Naive thymus-derived CD8-positive, alpha-beta T cell (primary cell): ENCODE measurements around the gene LASP1NB.
"Not testable (repeated sequence)": the region's sequence is repeated elsewhere in the genome, so short reads cannot be mapped to it uniquely, and the experiment has no call there.

ENCODE experiments used
- ATAC-seq, 2 donors: fragments of 150-1000 bp; cut with Tn5 transposase in 1 of 2; sonication (Bioruptor Pico), chemical (Tn5 transposase) in 1 of 2; 1 replicate in 1 of 2; 2 replicates in 1 of 2; pipeline ENCODE4 v1.10.0; 2021; ENCODE audit warnings: mild to moderate bottlenecking in 2 of 2, moderate library complexity in 2 of 2
- POLR2A ChIA-PET: fragments of 350-600 bp; sonication (Branson Sonifier 250); formaldehyde crosslinking; loops from one replicate; lab custom pipeline; 2021; ENCODE audit warnings: antibody characterized with exemption; lab: Charles Lee
- DNase-seq, 10 donors: peaks; one replicate each; pipeline versions ENCODE4 v3.0.0 to v3.0.0-alpha.2; 2020 to 2022
- H3K27ac Mint-ChIP-seq, 10 donors: one replicate each; pipeline ENCODE4 v1.8.0; 2020 to 2022; ENCODE audit warnings: mild to moderate bottlenecking in 10 of 10, mixed read lengths in 10 of 10, moderate library complexity in 4 of 10, inconsistent platforms in 1 of 10
- H3K27me3 Mint-ChIP-seq, 5 donors: one replicate each; pipeline ENCODE4 v1.8.0; 2021 to 2022; ENCODE audit warnings: mixed read lengths in 5 of 5
- H3K36me3 Mint-ChIP-seq, 3 donors: one replicate each; pipeline ENCODE4 v1.8.0; 2020 to 2022; ENCODE audit warnings: mixed read lengths in 3 of 3, mild to moderate bottlenecking in 2 of 3, inconsistent platforms in 1 of 3
- H3K4me1 Mint-ChIP-seq, 4 donors: one replicate each; pipeline ENCODE4 v1.8.0; 2021 to 2022; ENCODE audit warnings: mixed read lengths in 4 of 4
- H3K4me3 Mint-ChIP-seq, 10 donors: one replicate each; pipeline ENCODE4 v1.8.0; 2020 to 2022; ENCODE audit warnings: mild to moderate bottlenecking in 10 of 10, mixed read lengths in 10 of 10, moderate library complexity in 6 of 10, inconsistent platforms in 1 of 10
- H3K9me3 Mint-ChIP-seq, 9 donors: one replicate each; pipeline ENCODE4 v1.8.0; 2020 to 2022; ENCODE audit warnings: mixed read lengths in 9 of 9, mild to moderate bottlenecking in 3 of 9, inconsistent platforms in 1 of 9, moderate library complexity in 1 of 9

LASP1NB gene

DNA sequence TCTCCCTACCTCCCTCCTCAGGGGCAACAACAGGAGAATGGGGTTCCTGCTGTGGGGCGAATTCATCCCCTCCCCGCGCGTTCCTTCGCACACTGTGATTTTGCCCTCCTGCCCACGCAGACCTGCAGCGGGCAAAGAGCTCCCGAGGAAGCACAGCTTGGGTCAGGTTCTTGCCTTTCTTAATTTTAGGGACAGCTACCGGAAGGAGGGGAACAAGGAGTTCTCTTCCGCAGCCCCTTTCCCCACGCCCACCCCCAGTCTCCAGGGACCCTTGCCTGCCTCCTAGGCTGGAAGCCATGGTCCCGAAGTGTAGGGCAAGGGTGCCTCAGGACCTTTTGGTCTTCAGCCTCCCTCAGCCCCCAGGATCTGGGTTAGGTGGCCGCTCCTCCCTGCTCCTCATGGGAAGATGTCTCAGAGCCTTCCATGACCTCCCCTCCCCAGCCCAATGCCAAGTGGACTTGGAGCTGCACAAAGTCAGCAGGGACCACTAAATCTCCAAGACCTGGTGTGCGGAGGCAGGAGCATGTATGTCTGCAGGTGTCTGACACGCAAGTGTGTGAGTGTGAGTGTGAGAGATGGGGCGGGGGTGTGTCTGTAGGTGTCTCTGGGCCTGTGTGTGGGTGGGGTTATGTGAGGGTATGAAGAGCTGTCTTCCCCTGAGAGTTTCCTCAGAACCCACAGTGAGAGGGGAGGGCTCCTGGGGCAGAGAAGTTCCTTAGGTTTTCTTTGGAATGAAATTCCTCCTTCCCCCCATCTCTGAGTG lies 5.9 kb upstream of the LASP1NB start:
- POLR2A ChIA-PET: interaction anchor here (1.2 to 1.3 kb wide), 3 partner anchors 13 to 50 kb away, joined by 3 to 4 read pairs (median 3); partner anchors contain the start of gene LASP1
- H3K4me3 Mint-ChIP-seq: no peak overlapping the region
- peaks cover 0 to 66% (median 12%) of the 10 kb centered on the region in 3 donors for H3K36me3 Mint-ChIP-seq
- peaks cover 18 to 40% (median 22%) of the 10 kb centered on the region in 4 donors for H3K4me1 Mint-ChIP-seq
- no peaks in the 10 kb centered on the region for H3K27me3 Mint-ChIP-seq
- no peaks in the 10 kb centered on the region for H3K9me3 Mint-ChIP-seq
- H3K27ac Mint-ChIP-seq: peak overlapping the region in 9 of 10 donors; percentile 10 to 84 (median 73)
- no peak for ATAC-seq
- DNase-seq: no peak

DNA sequence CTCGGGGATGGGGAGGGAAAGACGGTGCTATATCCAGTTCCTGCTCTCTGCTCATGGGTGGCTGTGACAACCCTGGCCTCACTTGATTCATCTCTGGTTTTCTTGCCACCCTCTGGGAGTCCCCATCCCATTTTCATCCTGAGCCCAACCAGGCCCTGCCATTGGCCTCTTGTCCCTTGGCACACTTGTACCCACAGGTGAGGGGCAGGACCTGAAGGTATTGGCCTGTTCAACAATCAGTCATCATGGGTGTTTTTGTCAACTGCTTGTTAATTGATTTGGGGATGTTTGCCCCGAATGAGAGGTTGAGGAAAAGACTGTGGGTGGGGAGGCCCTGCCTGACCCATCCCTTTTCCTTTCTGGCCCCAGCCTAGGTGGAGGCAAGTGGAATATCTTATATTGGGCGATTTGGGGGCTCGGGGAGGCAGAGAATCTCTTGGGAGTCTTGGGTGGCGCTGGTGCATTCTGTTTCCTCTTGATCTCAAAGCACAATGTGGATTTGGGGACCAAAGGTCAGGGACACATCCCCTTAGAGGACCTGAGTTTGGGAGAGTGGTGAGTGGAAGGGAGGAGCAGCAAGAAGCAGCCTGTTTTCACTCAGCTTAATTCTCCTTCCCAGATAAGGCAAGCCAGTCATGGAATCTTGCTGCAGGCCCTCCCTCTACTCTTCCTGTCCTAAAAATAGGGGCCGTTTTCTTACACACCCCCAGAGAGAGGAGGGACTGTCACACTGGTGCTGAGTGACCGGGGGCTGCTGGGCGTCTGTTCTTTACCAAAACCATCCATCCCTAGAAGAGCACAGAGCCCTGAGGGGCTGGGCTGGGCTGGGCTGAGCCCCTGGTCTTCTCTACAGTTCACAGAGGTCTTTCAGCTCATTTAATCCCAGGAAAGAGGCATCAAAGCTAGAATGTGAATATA lies 4.8 kb upstream of the LASP1NB start:
- Mint-ChIP-seq H3K36me3 (peaks cover 0 to 56% (median 12%) of the 10 kb centered on the region in 3 donors), H3K4me3 (no peak overlapping the region), H3K27me3 (no peaks in the 10 kb centered on the region), H3K9me3 (no peaks in the 10 kb centered on the region), H3K4me1 (peaks cover 27 to 48% (median 31%) of the 10 kb centered on the region in 4 donors), H3K27ac (peak overlapping the region; percentile 3 to 85 (median 76))
- DNase-seq: no peak
- POLR2A ChIA-PET: interaction anchor here (1.2 kb wide), 1 partner anchor 35 kb away, joined by 3 read pairs; no protein-coding TSS in a partner anchor
- no peak for ATAC-seq

DNA sequence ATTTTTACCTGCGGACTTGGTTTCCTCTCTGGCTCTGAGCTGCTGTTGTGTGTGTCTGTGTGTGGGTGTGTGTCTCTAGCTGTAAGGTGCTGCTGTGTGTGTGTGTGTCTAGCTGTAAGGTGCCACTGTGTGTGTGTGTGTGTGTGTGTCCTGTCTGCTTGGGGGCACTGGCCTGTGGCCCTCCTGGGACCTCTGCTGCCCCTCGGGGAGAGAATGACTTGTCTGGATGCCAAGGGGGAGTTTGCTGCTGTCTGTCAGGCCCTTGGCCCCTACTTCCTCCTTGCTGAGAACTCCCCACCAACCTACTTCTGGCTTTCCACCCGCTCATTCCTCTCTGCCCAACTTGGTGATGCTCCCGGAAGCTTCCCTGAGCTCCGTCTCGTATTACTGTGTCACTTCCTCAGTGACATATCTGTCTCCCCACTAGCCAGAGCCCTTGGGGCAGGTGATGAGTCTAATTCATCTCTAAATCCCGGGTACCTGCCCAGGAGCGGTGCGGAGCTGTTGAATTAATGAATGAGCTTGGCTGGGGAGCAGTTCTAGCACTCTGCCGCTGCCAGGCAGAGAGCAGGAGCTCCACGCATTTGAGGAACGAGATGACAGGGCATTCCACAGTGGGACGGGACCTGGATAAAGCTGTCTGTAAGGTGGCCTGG lies 3.5 kb upstream of the LASP1NB start:
- POLR2A ChIA-PET: interaction anchor here (0.6 to 3.0 kb wide), 7 partner anchors 19 to 232 kb away, joined by 4 to 13 read pairs (median 5); partner anchors contain the start of gene LASP1
- peaks cover 32 to 50% (median 41%) of the 10 kb centered on the region in 4 donors for H3K4me1 Mint-ChIP-seq
- DNase-seq: no peak
- H3K9me3 Mint-ChIP-seq: no peaks in the 10 kb centered on the region
- no peak overlapping the region for H3K4me3 Mint-ChIP-seq
- peak overlapping the region; percentile 34 to 92 (median 81) for H3K27ac Mint-ChIP-seq
- no peaks in the 10 kb centered on the region for H3K27me3 Mint-ChIP-seq
- peaks cover 0 to 43% (median 7%) of the 10 kb centered on the region in 3 donors for H3K36me3 Mint-ChIP-seq
- no peak for ATAC-seq

DNA sequence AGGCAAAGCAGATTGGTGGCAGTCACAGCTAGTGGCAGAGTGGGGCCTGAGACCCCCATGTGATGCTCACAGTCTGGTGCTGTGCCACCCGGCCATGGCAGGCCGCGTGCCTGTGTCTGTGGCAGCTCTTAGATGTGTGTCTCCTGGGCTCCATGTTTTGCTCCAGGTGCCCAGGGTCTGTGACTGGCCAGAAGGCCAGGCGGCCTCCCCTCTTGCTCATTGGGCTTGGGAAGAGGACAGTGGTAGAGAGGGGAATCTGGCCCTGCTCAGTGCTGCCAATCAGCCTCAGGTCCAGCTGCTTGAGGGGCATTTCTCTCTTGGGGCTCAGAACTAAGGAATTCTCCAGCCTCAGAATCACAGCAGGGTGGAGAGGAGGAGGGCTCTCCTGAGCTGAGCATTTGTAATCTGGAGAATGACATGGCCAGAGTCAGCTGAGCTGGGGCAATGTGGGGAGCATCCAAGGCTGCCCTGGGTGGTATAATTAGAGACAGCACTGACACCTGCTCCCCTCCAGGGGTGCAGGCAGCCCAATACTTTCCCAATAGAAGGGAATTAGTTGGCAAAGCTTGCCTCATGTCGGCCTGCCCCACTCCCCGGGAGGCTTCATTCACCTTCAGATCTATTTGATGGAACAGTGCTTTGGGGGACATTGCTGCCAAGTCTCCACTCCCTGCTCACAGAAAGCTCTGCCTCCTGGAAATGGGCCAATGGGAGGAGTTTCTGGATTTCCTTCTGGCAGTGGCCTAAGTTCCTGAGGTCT lies 2.7 kb upstream of the LASP1NB start:
- H3K4me3 Mint-ChIP-seq: no peak overlapping the region
- DNase-seq: no peak
- POLR2A ChIA-PET: interaction anchor here (1.1 to 4.1 kb wide), 8 partner anchors 19 to 231 kb away, joined by 3 to 28 read pairs (median 5); partner anchors contain the start of genes LASP1 and RPL23
- no peak for ATAC-seq
- H3K27ac Mint-ChIP-seq: peak overlapping the region in 8 of 10 donors; percentile 8 to 92 (median 71)
- H3K36me3 Mint-ChIP-seq: peaks cover 0 to 35% (median 7%) of the 10 kb centered on the region in 3 donors
- peaks cover 30 to 47% (median 40%) of the 10 kb centered on the region in 4 donors for H3K4me1 Mint-ChIP-seq
- no peaks in the 10 kb centered on the region for H3K27me3 Mint-ChIP-seq
- H3K9me3 Mint-ChIP-seq: no peaks in the 10 kb centered on the region

DNA sequence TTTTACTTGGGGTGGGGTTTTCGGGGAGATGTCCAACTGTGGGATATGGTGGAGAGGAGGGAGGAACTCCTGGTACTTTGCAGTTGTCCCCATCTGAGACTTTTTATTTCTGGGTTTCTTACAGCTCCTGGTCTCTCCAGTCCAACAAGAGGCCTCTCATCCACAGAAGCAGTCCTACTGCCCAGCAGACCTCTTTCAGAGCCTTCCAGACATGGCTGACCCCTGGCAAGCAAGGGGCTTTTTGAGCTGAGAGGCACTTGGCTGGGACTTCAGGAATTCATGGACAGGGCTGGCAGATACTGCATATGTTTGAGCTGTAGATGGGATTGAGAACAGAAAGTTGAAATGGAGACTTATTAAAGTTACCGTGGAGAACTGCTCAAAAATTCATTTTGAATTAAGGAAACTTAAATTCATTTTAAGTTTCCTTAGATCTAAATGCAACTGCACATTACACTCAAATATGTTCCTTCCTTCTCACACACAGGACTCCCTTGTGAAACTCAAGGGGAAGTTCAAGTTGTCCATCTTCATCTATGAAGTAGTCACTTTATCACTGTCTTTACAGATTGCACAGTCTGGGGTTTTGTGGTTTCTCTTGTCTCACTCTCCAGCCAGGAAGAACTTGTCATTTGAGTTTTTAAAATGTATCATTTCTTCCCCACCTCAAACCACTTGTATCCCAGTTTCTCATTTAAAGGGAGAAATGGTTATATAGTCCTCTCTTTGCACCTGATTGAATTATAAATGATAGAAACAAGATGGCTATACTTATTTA lies 1.1 kb downstream of the LASP1NB start:
- H3K4me1 Mint-ChIP-seq: peaks cover 24 to 35% (median 34%) of the 10 kb centered on the region in 4 donors
- peaks cover 0 to 3% (median 0%) of the 10 kb centered on the region in 3 donors for H3K36me3 Mint-ChIP-seq
- H3K9me3 Mint-ChIP-seq: no peaks in the 10 kb centered on the region
- POLR2A ChIA-PET: interaction anchor here (0.6 to 4.1 kb wide), 9 partner anchors 20 to 227 kb away, joined by 3 to 28 read pairs (median 4); partner anchors contain the start of gene RPL23
- H3K4me3 Mint-ChIP-seq: peak overlapping the region in 9 of 10 donors; percentile 43 to 87 (median 77)
- H3K27ac Mint-ChIP-seq: peak overlapping the region; percentile 22 to 90 (median 76)
- no peaks in the 10 kb centered on the region for H3K27me3 Mint-ChIP-seq
- ATAC-seq: peak in 1 of 2 donors; percentile 28
- DNase-seq: no peak

DNA sequence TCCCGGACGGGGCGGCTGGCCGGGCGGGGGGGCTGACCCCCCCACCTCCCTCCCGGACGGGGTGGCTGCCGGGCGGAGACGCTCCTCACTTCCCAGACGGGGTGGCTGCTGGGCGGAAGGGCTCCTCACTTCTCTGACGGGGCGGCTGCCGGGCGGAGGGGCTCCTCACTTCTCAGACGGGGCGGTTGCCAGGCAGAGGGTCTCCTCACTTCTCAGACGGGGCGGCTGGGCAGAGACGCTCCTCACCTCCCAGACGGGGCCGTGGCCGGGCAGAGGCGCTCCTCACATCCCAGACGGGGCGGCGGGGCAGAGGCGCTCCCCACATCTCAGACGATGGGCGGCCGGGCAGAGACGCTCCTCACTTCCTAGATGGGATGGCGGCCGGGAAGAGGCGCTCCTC lies 5.4 kb downstream of the LASP1NB start:
- H3K36me3 Mint-ChIP-seq, ATAC-seq, DNase-seq, H3K4me3 Mint-ChIP-seq, H3K9me3 Mint-ChIP-seq, POLR2A ChIA-PET, H3K27me3 Mint-ChIP-seq: not testable (repeated sequence)
- Mint-ChIP-seq H3K4me1 (peaks cover 12 to 14% (median 13%) of the 10 kb centered on the region in 4 donors), H3K27ac (peak overlapping the region in 1 of 10 donors; percentile 62)

DNA sequence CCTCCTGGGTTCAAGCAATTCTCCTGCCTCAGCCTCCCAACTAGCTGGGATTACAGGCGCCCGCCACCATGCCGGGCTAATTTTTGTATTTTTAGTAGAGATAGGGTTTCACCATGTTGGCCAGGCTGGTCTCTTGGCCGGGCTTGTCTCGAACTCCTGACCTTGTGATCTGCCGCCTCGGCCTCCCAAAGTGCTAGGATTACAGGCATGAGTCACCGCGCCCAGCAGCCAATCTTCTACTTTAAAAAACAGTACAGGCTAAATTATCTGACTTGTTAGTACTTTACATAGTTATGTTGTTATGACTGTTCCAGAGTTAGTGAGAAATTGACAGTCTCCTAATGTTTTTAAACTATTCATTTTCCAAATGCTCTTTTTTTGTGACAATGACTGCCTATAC lies 8.5 kb downstream of the LASP1NB start:
- H3K4me3 Mint-ChIP-seq, POLR2A ChIA-PET, ATAC-seq, DNase-seq, H3K27ac Mint-ChIP-seq, H3K36me3 Mint-ChIP-seq, H3K27me3 Mint-ChIP-seq, H3K9me3 Mint-ChIP-seq, H3K4me1 Mint-ChIP-seq: not testable (repeated sequence)

DNA sequence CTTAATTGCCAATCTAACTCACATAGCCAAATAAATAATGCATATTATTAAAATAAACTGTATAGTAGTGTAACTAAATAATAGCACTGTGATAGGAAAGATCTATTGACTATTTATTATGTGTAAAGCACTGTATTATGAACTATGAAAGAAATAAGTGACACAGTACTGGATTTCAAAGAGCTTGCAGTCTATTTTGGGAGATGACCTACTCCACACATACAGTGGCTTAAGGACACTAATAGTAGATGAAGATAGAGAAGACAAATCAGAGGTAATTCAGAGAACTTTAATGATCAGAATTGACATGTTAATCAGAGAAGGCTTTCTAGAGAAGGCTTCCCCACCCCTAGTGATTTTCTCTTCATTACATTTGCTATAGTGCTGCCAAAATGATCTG lies 14.6 kb downstream of the LASP1NB start:
- peaks cover 0 to 3% (median 0%) of the 10 kb centered on the region in 4 donors for H3K4me1 Mint-ChIP-seq
- H3K36me3 Mint-ChIP-seq: no peaks in the 10 kb centered on the region
- H3K27ac Mint-ChIP-seq: peak overlapping the region in 1 of 10 donors; percentile 49
- no peak for DNase-seq
- POLR2A ChIA-PET: interaction anchor here (1.4 kb wide), 1 partner anchor 15 kb away, joined by 3 read pairs; the partner anchor contains the start of gene LASP1NB
- no peaks in the 10 kb centered on the region for H3K9me3 Mint-ChIP-seq
- no peak overlapping the region for H3K4me3 Mint-ChIP-seq
- H3K27me3 Mint-ChIP-seq: no peaks in the 10 kb centered on the region
- ATAC-seq: no peak

DNA sequence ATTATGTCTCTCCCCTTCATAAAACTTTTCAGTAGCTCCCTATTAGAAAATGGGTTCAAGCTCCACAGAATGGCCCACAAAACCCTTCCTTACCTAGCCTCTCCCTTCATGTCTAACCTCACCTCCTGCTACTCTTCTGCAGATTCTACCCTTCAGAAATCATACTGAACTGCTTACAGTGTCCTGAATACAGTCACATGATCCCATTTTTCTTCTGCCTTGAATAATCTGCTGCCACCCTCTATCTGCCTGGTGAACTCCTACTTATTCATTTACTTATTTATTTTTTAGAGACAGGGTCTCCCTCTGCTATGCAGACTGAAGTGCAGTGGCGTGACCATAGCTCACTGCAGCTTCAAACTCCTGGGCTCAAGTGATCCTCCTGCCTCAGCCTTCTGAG lies 15.0 kb downstream of the LASP1NB start:
- no peaks in the 10 kb centered on the region for H3K27me3 Mint-ChIP-seq
- no peak for DNase-seq
- no peaks in the 10 kb centered on the region for H3K36me3 Mint-ChIP-seq

DNA sequence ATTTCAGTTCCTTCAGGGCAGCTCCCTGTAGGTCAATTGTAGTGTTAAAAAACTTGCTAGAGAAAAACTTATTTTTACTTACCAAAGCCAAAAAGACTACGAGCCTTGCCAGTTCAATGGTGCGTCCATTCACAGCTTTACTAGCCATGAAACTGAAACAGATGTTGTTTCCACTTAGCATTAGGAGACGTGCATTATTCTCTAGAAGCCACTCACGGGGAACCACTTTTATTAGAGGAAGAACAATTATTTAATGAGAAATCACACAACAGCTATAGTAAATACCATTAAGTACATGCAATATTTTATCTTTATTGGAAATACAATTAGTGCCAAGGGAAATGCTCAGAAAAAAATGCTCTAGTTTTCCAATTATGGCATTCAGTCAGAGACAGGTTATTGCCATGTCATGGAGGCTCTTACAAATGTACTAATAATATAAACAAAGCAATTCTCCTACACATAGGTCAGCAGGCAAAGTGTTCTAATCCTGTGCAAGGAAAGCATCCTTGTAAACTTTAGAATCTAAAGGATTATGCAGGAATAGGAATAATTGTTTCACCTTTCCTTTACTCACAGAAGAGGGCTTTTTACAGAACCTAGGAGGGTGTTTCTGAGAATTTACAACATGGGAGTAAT lies 17.4 kb downstream of the LASP1NB start:
- Mint-ChIP-seq H3K36me3 (no peaks in the 10 kb centered on the region), H3K9me3 (no peaks in the 10 kb centered on the region), H3K27ac (no peak overlapping the region), H3K27me3 (no peaks in the 10 kb centered on the region), H3K4me3 (no peak overlapping the region), H3K4me1 (no peaks in the 10 kb centered on the region)
- ATAC-seq (no peak), DNase-seq (no peak)
- POLR2A ChIA-PET: interaction anchor here (0.6 kb wide), 1 partner anchor 1470 kb away, joined by 4 read pairs; no protein-coding TSS in a partner anchor

More for the DNA sequence above, 15.0 kb downstream of the LASP1NB start:
- H3K4me3 Mint-ChIP-seq: no peak overlapping the region
- POLR2A ChIA-PET: interaction anchor here (1.0 to 1.4 kb wide), 2 partner anchors 15 to 71 kb away, joined by 3 to 4 read pairs; partner anchors contain the start of gene LASP1NB
- H3K9me3 Mint-ChIP-seq: no peaks in the 10 kb centered on the region
- ATAC-seq: no peak
- peak overlapping the region in 3 of 10 donors; percentile 33 to 49 (median 45) for H3K27ac Mint-ChIP-seq
- peaks cover 0 to 3% (median 0%) of the 10 kb centered on the region in 4 donors for H3K4me1 Mint-ChIP-seq
